Esophagus muscularis mucosa (tissue), 4 donors: Measurements from ENCODE around the gene ATRIP. TPM values are rescaled to one million over a fixed set of nuclear protein-coding genes. Genes with fewer than 3 reads are reported as not detected.

ENCODE experiments used
- DNase-seq: peaks from one replicate; pipeline ENCODE4 v3.0.0-alpha.2; 2017; ENCODE audit errors: extremely low spot score
- H3K27ac ChIP-seq, 4 donors: fragments of 200-600 bp; sonication (generic); replicated peaks in 1 of 4; 1 replicate in 3 of 4; 2 replicates in 1 of 4; pipeline ENCODE4 v1.5.1; 2016 to 2019; ENCODE audit warnings: mild to moderate bottlenecking in 1 of 4
- H3K27me3 ChIP-seq, 4 donors: fragments of 200-600 bp; sonication (generic); one replicate each; pipeline versions ENCODE4 v1.5.1 to v1.6.0; 2016 to 2019
- H3K36me3 ChIP-seq, 4 donors: fragments of 200-600 bp; sonication (generic); one replicate each; pipeline ENCODE4 v1.5.1; 2016 to 2019
- H3K4me1 ChIP-seq, 4 donors: fragments of 200-600 bp; sonication (generic); one replicate each; pipeline ENCODE4 v1.5.1; 2016 to 2019
- H3K4me3 ChIP-seq, 4 donors: fragments of 200-600 bp; sonication (generic); 1 replicate in 2 of 4; 2 replicates in 2 of 4; pipeline ENCODE4 v1.5.1; 2016 to 2019; ENCODE audit warnings: mild to moderate bottlenecking in 4 of 4, moderate library complexity in 1 of 4
- H3K9me3 ChIP-seq, 4 donors: fragments of 200-600 bp; sonication (generic); 1 replicate in 3 of 4; 2 replicates in 1 of 4; pipeline ENCODE4 v1.5.1; 2016 to 2019
- EP300 ChIP-seq: sonication (generic); formaldehyde crosslinking; IDR thresholded peaks from one replicate; pipeline ENCODE4 v1.6.1; 2017; ENCODE audit warnings: antibody characterized with exemption
- POLR2A ChIP-seq: fragments of 450-650 bp; IDR thresholded peaks from one replicate; pipeline ENCODE4 v1.6.1; 2017; ENCODE audit warnings: antibody characterized with exemption, moderate library complexity, mild to moderate bottlenecking, low read depth
- POLR2AphosphoS5 ChIP-seq, 2 donors: sonication (generic); formaldehyde crosslinking; IDR thresholded peaks; one replicate each; pipeline ENCODE4 v1.6.1; 2017; ENCODE audit warnings: antibody characterized with exemption in 2 of 2
- WGBS: methylation state at CpG from one replicate; pipeline ENCODE4 v1.1.5; 2018; 5-methylcytosine and 5-hydroxymethylcytosine counted together
- intact Hi-C: fragments of 100-400 bp; cut with DNase I; formaldehyde crosslinking; loops from one replicate; pipeline ENCODE4 v1.15.1; 2023
- total RNA-seq, 4 donors: library from RNA; depleted of rRNA; stranded (reverse); fragments of >200 nt; gene quantifications; one replicate each; pipeline versions ENCODE4 v1.1.0 to v1.2.1, GENCODE V29; 2016
- TF ChIP-seq, protein P1 (sequence below), 3 experiments: fragments of 200-600 bp in 2 of 3; fragments of 450-650 bp in 1 of 3; sonication (generic) in 2 of 3; IDR thresholded peaks; one replicate each; pipeline ENCODE4 v1.5.1; 2017 to 2019; ENCODE audit warnings: antibody characterized with exemption in 3 of 3, mild to moderate bottlenecking in 2 of 3, moderate library complexity in 1 of 3

ATRIP gene
- total RNA-seq, 4 donors from 2014 or later, result 4.2 to 8.5 (median 5.3) TPM

DNA sequence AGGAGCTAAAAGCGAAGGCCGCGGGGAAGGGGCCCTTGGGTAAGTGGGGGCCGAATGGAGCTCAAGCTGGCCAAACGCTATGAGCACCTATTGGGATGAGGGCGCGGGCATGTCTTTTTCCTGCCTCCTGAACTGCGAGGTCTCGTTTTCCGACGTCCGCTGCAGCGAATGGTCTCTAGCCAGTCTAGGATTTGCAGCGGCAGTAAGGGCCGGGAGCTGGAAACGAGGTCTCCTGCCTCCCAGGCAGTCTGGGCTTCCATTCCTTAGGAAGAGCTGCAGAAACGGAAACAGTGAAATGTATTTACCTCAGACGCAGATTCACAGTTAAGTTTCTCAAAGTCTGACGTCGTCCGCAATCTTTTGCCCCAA, 6.0 kb upstream of the ATRIP start:
- DNase-seq, result no peak
- TF ChIP-seq EP300, result no peak
- TF ChIP-seq, protein P1, sequence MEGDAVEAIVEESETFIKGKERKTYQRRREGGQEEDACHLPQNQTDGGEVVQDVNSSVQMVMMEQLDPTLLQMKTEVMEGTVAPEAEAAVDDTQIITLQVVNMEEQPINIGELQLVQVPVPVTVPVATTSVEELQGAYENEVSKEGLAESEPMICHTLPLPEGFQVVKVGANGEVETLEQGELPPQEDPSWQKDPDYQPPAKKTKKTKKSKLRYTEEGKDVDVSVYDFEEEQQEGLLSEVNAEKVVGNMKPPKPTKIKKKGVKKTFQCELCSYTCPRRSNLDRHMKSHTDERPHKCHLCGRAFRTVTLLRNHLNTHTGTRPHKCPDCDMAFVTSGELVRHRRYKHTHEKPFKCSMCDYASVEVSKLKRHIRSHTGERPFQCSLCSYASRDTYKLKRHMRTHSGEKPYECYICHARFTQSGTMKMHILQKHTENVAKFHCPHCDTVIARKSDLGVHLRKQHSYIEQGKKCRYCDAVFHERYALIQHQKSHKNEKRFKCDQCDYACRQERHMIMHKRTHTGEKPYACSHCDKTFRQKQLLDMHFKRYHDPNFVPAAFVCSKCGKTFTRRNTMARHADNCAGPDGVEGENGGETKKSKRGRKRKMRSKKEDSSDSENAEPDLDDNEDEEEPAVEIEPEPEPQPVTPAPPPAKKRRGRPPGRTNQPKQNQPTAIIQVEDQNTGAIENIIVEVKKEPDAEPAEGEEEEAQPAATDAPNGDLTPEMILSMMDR (IDR thresholded peaks at IDR 0.05), result no peak
- Histone ChIP-seq H3K36me3 (peaks cover 15 to 36% (median 24%) of the 10 kb centered on the region in 4 donors), H3K9me3 (no peaks in the 10 kb centered on the region), H3K27ac (peak overlapping the region; percentile 91 to 95 (median 92)), H3K27me3 (no peaks in the 10 kb centered on the region), H3K4me3 (peak overlapping the region; percentile 76 to 87 (median 79)), H3K4me1 (peaks cover 31 to 44% (median 40%) of the 10 kb centered on the region in 4 donors)
- 2% methylated on average over 21 of the region's 21 CpGs for WGBS
- intact Hi-C loops, result loop anchor here (10.0 kb wide), 1 partner anchor 64 kb away; the partner anchor contains the start of gene SHISA5

DNA sequence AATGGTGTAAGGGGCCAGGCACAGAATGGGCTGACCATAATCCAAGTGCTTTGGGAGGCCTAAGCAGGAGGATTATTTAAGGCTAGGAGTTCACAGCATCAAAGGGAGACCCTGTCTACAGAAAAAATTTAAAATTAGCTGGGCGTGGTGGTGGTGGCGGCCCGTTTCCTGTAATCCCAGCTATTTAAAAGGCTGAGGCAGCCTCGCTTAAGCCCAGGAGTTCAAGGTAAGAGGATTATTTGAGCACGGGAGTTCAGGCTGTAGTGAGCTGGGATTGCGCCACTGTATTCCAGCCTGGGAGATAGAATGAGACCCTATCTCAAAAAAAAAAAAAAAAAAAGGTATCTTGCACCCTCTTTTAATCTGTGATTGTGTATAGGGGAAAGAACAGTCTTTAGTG, 4.6 kb upstream of the ATRIP start:
- H3K27ac ChIP-seq, result no peak overlapping the region
- H3K4me3 ChIP-seq, result no peak overlapping the region
- DNase-seq, result no peak
- TF ChIP-seq, protein P1 (IDR thresholded peaks at IDR 0.05), result no peak
- TF ChIP-seq EP300 (no peak), POLR2AphosphoS5 (IDR thresholded peaks at IDR 0.05) (no peak), POLR2A (no peak)
- peaks cover 15 to 36% (median 24%) of the 10 kb centered on the region in 4 donors for H3K36me3 ChIP-seq
- WGBS, result 73% methylated on average over 6 of the region's 6 CpGs
- H3K4me1 ChIP-seq, result peaks cover 31 to 44% (median 40%) of the 10 kb centered on the region in 4 donors
- H3K27me3 ChIP-seq, result no peaks in the 10 kb centered on the region
- intact Hi-C loops, result loop anchor here (10.0 kb wide), 1 partner anchor 63 kb away; the partner anchor contains the start of gene SHISA5
- no peaks in the 10 kb centered on the region for H3K9me3 ChIP-seq

DNA sequence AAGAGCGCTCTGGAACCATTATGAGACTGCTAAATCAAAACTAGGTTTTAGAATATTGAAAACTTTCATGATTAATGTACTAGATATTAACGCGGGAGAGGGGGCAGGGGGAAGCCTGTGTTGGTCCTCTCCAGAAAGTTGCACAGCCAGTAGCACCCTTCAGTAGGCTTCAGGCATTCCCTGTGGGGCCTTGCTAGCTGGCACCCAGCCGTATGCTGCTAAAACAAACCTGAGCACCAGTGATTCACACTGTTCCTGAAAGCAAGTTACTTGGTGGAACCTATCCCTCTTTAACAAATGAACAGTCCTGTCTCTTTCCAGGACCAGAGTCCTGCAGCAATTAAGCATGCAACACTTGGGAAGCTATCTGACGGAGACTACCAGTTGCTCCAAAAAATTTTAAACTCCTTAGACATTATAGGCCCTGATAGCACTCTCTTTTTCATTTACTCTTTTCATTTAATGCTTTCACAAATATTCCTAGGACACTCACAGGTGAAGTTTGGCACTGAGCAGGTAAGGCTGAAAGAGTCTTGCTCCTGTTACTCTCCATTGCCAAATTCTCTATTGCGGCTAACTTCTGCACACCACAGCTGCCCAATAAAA, 1.2 kb upstream of the ATRIP start:
- H3K4me1 ChIP-seq, result peaks cover 29 to 50% (median 43%) of the 10 kb centered on the region in 4 donors
- WGBS, result 76% methylated on average over 6 of the region's 6 CpGs
- H3K27me3 ChIP-seq, result no peaks in the 10 kb centered on the region
- TF ChIP-seq EP300 (no peak), POLR2A (no peak), POLR2AphosphoS5 (IDR thresholded peaks at IDR 0.05) (no peak)
- TF ChIP-seq, protein P1 (IDR thresholded peaks at IDR 0.05), result no peak
- peak overlapping the region in 1 of 4 donors; percentile 80 for H3K4me3 ChIP-seq
- no peaks in the 10 kb centered on the region for H3K9me3 ChIP-seq
- peaks cover 15 to 36% (median 26%) of the 10 kb centered on the region in 4 donors for H3K36me3 ChIP-seq
- intact Hi-C loops, result loop anchor here (10.0 kb wide), 1 partner anchor 59 kb away; the partner anchor contains the start of gene SHISA5
- H3K27ac ChIP-seq, result peak overlapping the region; percentile 88 to 98 (median 94)
- DNase-seq, result no peak

DNA sequence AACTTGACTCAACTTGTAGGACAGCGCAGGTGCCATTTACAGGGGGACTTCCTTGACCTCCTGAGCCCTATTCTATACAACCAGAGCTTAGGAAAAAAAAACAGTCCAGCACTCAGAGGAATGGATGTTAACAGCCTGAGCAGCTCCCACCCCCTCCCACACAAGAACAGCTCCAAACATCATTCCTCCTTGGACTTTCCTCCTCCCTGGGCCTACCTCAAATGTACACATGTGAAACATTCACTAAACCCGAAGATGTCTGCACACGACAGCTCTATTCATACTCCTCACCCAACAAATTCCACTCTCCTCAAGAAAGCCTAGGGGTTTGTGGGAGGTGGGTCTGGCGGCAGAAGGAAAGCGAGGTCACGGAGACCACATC, 503 bp upstream of the ATRIP start:
- Histone ChIP-seq H3K36me3 (peaks cover 15 to 39% (median 32%) of the 10 kb centered on the region in 4 donors), H3K27me3 (no peaks in the 10 kb centered on the region), H3K9me3 (no peaks in the 10 kb centered on the region), H3K27ac (peak overlapping the region; percentile 88 to 98 (median 94)), H3K4me3 (peak overlapping the region; percentile 76 to 91 (median 86)), H3K4me1 (peaks cover 27 to 46% (median 39%) of the 10 kb centered on the region in 4 donors)
- TF ChIP-seq POLR2A (no peak), EP300 (no peak), POLR2AphosphoS5 (IDR thresholded peaks at IDR 0.05) (no peak)
- TF ChIP-seq, protein P1 (IDR thresholded peaks at IDR 0.05), result no peak
- intact Hi-C loops, result loop anchor here (10.0 kb wide), 1 partner anchor 59 kb away; the partner anchor contains the start of gene SHISA5
- WGBS, result 18% methylated on average over 6 of the region's 6 CpGs
- no peak for DNase-seq
